ENCODE data around the gene REXO2. TPM values are rescaled to one million over a fixed set of nuclear protein-coding genes. Genes with fewer than 3 reads are reported as not detected.

The REXO2 gene
- total RNA-seq, 1 experiment from 2014 or later: 145 TPM

DNA sequence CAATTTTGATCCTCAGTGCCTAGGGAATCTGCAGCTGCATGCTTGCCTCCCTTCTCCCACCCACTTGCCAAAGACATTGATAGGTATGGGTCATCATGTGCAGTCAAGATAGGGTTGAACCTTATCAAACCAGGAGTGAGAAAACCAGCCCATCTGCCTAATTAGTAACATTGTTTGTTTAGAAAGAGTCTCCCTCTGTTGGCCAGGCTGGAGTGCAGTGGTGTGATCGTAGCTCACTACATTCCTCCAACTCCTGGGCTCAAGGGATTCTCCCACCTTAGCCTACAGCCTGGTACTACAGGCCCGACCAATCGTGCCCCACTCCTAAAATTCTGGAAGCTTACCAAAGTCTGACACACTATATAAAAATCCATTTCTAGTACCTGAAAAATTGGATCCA, 43.5 kb upstream of the REXO2 start:
- TF ChIP-seq EZH2 (IDR thresholded peaks at IDR 0.05; ENCODE audit: low read depth): no peak
- TF ChIP-seq, protein P1, sequence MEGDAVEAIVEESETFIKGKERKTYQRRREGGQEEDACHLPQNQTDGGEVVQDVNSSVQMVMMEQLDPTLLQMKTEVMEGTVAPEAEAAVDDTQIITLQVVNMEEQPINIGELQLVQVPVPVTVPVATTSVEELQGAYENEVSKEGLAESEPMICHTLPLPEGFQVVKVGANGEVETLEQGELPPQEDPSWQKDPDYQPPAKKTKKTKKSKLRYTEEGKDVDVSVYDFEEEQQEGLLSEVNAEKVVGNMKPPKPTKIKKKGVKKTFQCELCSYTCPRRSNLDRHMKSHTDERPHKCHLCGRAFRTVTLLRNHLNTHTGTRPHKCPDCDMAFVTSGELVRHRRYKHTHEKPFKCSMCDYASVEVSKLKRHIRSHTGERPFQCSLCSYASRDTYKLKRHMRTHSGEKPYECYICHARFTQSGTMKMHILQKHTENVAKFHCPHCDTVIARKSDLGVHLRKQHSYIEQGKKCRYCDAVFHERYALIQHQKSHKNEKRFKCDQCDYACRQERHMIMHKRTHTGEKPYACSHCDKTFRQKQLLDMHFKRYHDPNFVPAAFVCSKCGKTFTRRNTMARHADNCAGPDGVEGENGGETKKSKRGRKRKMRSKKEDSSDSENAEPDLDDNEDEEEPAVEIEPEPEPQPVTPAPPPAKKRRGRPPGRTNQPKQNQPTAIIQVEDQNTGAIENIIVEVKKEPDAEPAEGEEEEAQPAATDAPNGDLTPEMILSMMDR (conservative IDR thresholded peaks at IDR 0.05): no peak; the same call in 1 of the 2 replicates
- Histone ChIP-seq H3K36me3 (ENCODE audit: low read depth) (no peaks in the 10 kb centered on the region), H3F3A (ENCODE audit: insufficient read depth, low read depth) (peaks cover 16% of the 10 kb centered on the region), H3K4me3 (no peak overlapping the region), H3K4me2 (no peak overlapping the region), H4K20me1 (ENCODE audit: insufficient read depth) (no peaks in the 10 kb centered on the region), H3K79me2 (ENCODE audit: low read depth) (peaks cover 21% of the 10 kb centered on the region), H3K9me2 (ENCODE audit: insufficient read depth) (no peaks in the 10 kb centered on the region; the same call in 1 of the 2 replicates), H2AFZ (no peak overlapping the region), H3K9me3 (ENCODE audit: insufficient read depth, low read depth) (peaks cover 3% of the 10 kb centered on the region; the same call in 1 of the 2 replicates), H3K27ac (no peak overlapping the region), H3K4me1 (replicated peaks; ENCODE audit: insufficient read depth) (peaks cover 27% of the 10 kb centered on the region), H3K27me3 (ENCODE audit: insufficient read depth, low read depth) (no peaks in the 10 kb centered on the region)
- ChIA-PET CTCF (interaction anchor here (0.6 kb wide), 1 partner anchor 777 kb away, joined by 3 read pairs; no protein-coding TSS in a partner anchor), POLR2A (ENCODE audit: unreplicated experiment) (interaction anchor here (0.6 kb wide), 3 partner anchors 46 to 403 kb away, joined by 3 to 7 read pairs (median 4); no protein-coding TSS in a partner anchor)
- intact Hi-C loops (cut with micrococcal nuclease; ENCODE audit: unreplicated experiment): no loop called here
- no TSS peak for BruUV-seq (replicated peaks)
- DNase-seq: no peak

DNA sequence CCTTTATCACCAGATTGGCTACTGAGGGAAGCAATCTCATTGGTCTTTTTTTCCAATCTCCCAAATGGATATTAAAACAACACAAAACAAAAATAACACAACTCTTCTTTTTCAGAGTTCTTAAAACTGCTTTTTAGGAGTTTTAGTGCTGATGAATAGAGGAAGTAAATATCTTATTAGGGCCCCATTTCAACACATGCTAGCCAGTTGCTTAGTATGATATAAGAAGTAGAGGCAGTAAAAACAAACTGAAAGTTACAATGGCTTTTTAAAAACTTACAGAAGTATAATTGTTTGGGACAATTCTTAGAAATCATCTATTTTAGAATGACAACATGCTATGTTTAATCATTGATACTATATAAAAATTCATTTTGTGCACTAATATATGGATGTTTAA, 42.4 kb upstream of the REXO2 start:
- BruUV-seq (replicated peaks): no TSS peak
- no peak overlapping the region for H2AFZ ChIP-seq
- no peak overlapping the region for H3K4me2 ChIP-seq
- peaks cover 16% of the 10 kb centered on the region for H3F3A ChIP-seq (ENCODE audit: insufficient read depth, low read depth)
- peaks cover 3% of the 10 kb centered on the region; the same call in 1 of the 2 replicates for H3K9me3 ChIP-seq (ENCODE audit: insufficient read depth, low read depth)
- H3K9me2 ChIP-seq (ENCODE audit: insufficient read depth): no peaks in the 10 kb centered on the region; the same call in 1 of the 2 replicates
- TF ChIP-seq EZH2 (IDR thresholded peaks at IDR 0.05; ENCODE audit: low read depth): no peak
- TF ChIP-seq, protein P1 (conservative IDR thresholded peaks at IDR 0.05): no peak
- DNase-seq: no peak
- H3K4me1 ChIP-seq (replicated peaks; ENCODE audit: insufficient read depth): peaks cover 30% of the 10 kb centered on the region
- POLR2A ChIA-PET (ENCODE audit: unreplicated experiment): no interaction called here
- intact Hi-C loops (cut with micrococcal nuclease; ENCODE audit: unreplicated experiment): no loop called here
- CTCF ChIA-PET: no interaction called here
- H4K20me1 ChIP-seq (ENCODE audit: insufficient read depth): no peaks in the 10 kb centered on the region
- no peak overlapping the region for H3K4me3 ChIP-seq
- no peaks in the 10 kb centered on the region for H3K27me3 ChIP-seq (ENCODE audit: insufficient read depth, low read depth)
- H3K79me2 ChIP-seq (ENCODE audit: low read depth): peaks cover 33% of the 10 kb centered on the region
- H3K36me3 ChIP-seq (ENCODE audit: low read depth): 0 out of 2 replicates have a peak, but pooled peaks cover 2% of the 10 kb centered on the region
- H3K27ac ChIP-seq: no peak overlapping the region

DNA sequence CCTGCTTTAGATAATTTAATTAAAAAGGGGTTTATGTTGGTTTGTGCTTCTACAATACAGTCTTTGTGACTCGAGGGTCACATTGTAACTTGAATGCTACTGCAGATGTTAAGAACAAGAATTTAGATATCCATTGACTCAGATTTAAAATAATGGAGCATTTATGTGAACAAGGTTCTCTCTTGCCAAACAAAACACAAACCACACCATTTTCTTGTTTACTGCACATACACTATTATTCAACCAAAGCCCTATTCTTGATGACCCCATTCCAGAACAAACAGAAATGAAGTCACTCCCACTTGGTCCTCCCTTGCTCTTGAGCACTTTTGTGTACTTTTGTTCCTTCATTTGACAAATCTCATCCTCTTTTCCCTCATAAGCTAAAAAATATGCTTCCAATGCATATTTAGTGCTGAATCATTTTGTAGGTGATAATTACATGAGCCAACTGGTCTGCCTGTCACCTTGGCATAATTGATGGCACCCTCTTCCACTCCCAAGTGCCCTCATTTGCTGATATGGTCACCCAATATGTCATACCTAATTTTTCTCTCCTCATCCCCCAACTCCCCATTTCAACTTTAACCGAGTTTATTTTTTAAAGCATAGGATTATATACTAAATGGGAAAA, 41.8 kb upstream of the REXO2 start:
- H3K4me2 ChIP-seq: no peak overlapping the region
- intact Hi-C loops (cut with micrococcal nuclease; ENCODE audit: unreplicated experiment): no loop called here
- H3K27me3 ChIP-seq (ENCODE audit: insufficient read depth, low read depth): no peaks in the 10 kb centered on the region
- CTCF ChIA-PET: no interaction called here
- no peak overlapping the region for H2AFZ ChIP-seq
- H3K36me3 ChIP-seq (ENCODE audit: low read depth): peaks cover 4% of the 10 kb centered on the region; the same call in 1 of the 2 replicates
- no TSS peak for BruUV-seq (replicated peaks)
- no peak for TF ChIP-seq EZH2 (IDR thresholded peaks at IDR 0.05; ENCODE audit: low read depth)
- TF ChIP-seq, protein P1 (conservative IDR thresholded peaks at IDR 0.05): no peak
- H3K27ac ChIP-seq: no peak overlapping the region
- H3K4me1 ChIP-seq (replicated peaks; ENCODE audit: insufficient read depth): peaks cover 36% of the 10 kb centered on the region
- H3F3A ChIP-seq (ENCODE audit: insufficient read depth, low read depth): peaks cover 16% of the 10 kb centered on the region
- H3K9me2 ChIP-seq (ENCODE audit: insufficient read depth): no peaks in the 10 kb centered on the region; the same call in 1 of the 2 replicates
- POLR2A ChIA-PET (ENCODE audit: unreplicated experiment): interaction anchor here (0.6 kb wide), 1 partner anchor 42 kb away, joined by 4 read pairs; the partner anchor contains the start of gene REXO2
- H3K9me3 ChIP-seq (ENCODE audit: insufficient read depth, low read depth): peaks cover 3% of the 10 kb centered on the region; the same call in 1 of the 2 replicates
- H4K20me1 ChIP-seq (ENCODE audit: insufficient read depth): no peaks in the 10 kb centered on the region; the same call in 1 of the 2 replicates
- H3K79me2 ChIP-seq (ENCODE audit: low read depth): peaks cover 38% of the 10 kb centered on the region
- no peak overlapping the region for H3K4me3 ChIP-seq
- no peak for DNase-seq

Data from PC-9 (cell line).